ENCODE measurements around the gene EFCAB8.

- no peak for TF ChIP-seq POLR2A (IDR thresholded peaks at IDR 0.05; ENCODE audit: low read length)
- TF ChIP-seq GATA1 (IDR thresholded peaks at IDR 0.05; ENCODE audit: low read depth, low read length) = no peak
Measured at GRCh38 chr20:32976746-32977145, 118.0 kb downstream of the EFCAB8 start.

Measured in erythroblast (primary cell).